Adrenal gland (tissue), 5 donors: ENCODE results near the gene AGK.

Experiments
- POLR2A ChIP-seq, 2 donors: fragments of 450-650 bp; IDR thresholded peaks; one replicate each; pipeline ENCODE4 v1.6.1; 2017; ENCODE audit warnings: antibody characterized with exemption in 2 of 2, mild to moderate bottlenecking in 2 of 2, moderate library complexity in 1 of 2
- TF ChIP-seq, protein P1 (sequence below), 6 experiments: fragments of 450-650 bp in 4 of 6; fragments of 200-600 bp in 2 of 6; sonication (generic) in 1 of 6; IDR thresholded peaks; 1 replicate in 5 of 6; 2 replicates in 1 of 6; pipeline versions ENCODE4 v1.5.1 to v1.8.0; 2016 to 2021; ENCODE audit warnings: antibody characterized with exemption in 6 of 6, mild to moderate bottlenecking in 2 of 6, moderate library complexity in 1 of 6
- donor health status: DM: no; HTN: no; CAD: no.

DNA sequence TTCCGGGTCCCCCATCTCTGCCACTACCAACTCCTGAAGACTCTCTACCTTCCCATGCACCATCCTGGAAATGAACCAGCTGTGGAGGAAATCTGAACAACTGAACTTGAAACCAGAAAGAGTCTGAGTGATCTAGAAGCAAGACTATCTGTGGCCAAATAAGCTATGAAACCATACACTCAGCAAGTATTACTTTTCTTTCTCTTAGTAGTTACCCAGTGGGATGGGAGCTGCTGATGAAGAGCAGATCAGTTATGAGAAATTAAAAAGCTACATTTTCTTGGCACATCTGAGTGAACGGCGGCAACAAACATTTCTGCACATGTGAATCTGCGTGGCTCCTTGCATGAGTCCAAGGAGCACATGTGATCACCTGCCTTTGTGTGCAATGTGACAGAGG, 31.6 kb upstream of the AGK start:
- TF ChIP-seq, protein P1, sequence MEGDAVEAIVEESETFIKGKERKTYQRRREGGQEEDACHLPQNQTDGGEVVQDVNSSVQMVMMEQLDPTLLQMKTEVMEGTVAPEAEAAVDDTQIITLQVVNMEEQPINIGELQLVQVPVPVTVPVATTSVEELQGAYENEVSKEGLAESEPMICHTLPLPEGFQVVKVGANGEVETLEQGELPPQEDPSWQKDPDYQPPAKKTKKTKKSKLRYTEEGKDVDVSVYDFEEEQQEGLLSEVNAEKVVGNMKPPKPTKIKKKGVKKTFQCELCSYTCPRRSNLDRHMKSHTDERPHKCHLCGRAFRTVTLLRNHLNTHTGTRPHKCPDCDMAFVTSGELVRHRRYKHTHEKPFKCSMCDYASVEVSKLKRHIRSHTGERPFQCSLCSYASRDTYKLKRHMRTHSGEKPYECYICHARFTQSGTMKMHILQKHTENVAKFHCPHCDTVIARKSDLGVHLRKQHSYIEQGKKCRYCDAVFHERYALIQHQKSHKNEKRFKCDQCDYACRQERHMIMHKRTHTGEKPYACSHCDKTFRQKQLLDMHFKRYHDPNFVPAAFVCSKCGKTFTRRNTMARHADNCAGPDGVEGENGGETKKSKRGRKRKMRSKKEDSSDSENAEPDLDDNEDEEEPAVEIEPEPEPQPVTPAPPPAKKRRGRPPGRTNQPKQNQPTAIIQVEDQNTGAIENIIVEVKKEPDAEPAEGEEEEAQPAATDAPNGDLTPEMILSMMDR (IDR thresholded peaks at IDR 0.05) = no peak
- no peak for TF ChIP-seq POLR2A (IDR thresholded peaks at IDR 0.05)
